ENCODE data around the gene SLC27A2. TPM values are rescaled to one million over a fixed set of nuclear protein-coding genes. Genes with fewer than 3 reads are reported as not detected.

SLC27A2 gene
- total RNA-seq, 1 donor from 2014 or later = 2.9 TPM

DNA sequence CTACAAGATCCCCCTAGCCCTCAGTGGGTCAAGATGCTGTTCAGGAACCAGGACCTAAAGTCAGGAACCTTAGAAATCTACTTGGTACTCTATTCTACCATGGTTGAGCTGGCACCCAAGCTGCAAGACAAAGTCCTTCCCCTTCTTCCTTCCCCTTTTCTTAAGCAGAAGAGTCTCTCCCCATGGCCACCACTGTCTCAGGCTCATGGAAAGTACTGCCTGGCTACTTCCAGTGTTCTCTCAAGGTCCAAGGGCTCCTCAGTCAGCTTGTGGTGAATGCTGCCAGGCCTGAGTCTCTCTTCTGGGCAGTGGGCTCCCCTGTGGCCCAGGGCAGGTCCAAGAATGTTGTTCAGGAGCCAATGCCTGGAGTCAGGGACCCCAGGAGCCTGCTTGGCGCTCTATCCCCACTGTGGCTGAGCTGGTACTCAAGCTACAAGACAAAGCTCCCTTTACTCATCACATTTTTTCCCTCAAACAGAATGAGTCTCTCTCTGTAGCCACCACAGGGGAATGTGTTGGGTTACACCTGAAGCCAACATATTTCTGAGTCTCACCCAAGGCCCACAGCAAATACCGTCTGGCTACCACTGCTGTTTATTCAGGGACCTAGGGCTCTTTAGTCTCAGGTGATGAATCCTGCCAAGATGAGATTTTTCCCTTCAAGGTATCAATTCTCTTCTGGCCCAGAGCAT lies 18.1 kb upstream of the SLC27A2 start:
- H3K4me1 ChIP-seq = no peaks in the 10 kb centered on the region
- DNase-seq (no peak), ATAC-seq (peak in 1 of 2 donors; percentile 51)
- H3K9me3 ChIP-seq = no peaks in the 10 kb centered on the region
- no peaks in the 10 kb centered on the region for H3K36me3 ChIP-seq
- no peak overlapping the region for H3K4me3 ChIP-seq
- TF ChIP-seq, protein P1, sequence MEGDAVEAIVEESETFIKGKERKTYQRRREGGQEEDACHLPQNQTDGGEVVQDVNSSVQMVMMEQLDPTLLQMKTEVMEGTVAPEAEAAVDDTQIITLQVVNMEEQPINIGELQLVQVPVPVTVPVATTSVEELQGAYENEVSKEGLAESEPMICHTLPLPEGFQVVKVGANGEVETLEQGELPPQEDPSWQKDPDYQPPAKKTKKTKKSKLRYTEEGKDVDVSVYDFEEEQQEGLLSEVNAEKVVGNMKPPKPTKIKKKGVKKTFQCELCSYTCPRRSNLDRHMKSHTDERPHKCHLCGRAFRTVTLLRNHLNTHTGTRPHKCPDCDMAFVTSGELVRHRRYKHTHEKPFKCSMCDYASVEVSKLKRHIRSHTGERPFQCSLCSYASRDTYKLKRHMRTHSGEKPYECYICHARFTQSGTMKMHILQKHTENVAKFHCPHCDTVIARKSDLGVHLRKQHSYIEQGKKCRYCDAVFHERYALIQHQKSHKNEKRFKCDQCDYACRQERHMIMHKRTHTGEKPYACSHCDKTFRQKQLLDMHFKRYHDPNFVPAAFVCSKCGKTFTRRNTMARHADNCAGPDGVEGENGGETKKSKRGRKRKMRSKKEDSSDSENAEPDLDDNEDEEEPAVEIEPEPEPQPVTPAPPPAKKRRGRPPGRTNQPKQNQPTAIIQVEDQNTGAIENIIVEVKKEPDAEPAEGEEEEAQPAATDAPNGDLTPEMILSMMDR (IDR thresholded peaks at IDR 0.05) = no peak
- intact Hi-C loops (cut with DNase I) = no loop called here
- no peaks in the 10 kb centered on the region for H3K27me3 ChIP-seq (ENCODE audit: low read depth)
- H3K27ac ChIP-seq = no peak overlapping the region

GRCh38 chr15:50164458-50164857 lies 17.5 kb upstream of the SLC27A2 start:
- peak in 1 of 2 donors; percentile 9 for ATAC-seq
- DNase-seq = no peak
- Histone ChIP-seq H3K9me3 (no peaks in the 10 kb centered on the region), H3K4me3 (no peak overlapping the region), H3K27ac (no peak overlapping the region), H3K27me3 (ENCODE audit: low read depth) (no peaks in the 10 kb centered on the region), H3K4me1 (no peaks in the 10 kb centered on the region), H3K36me3 (no peaks in the 10 kb centered on the region)
- intact Hi-C loops (cut with DNase I) = no loop called here
- TF ChIP-seq, protein P1 (IDR thresholded peaks at IDR 0.05) = no peak

DNA sequence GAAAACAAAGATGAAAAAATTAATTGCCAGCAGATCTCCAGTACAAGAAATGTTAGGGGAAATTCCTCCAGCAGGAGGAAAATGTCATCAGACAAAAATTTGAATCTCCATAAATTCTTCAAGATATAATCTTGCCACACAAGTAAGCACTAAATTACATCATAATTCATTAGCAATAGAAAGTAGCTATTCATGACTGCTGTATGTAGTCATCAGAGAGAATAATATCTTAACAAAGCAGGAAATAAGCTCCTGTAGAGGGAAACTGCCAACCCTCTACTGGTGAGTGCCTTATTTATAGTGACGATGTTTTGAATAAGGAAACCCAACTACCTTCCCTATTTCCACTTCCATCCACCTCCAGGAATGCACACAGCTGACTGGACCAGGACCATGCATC lies 15.8 kb upstream of the SLC27A2 start:
- no peak overlapping the region for H3K27ac ChIP-seq
- intact Hi-C loops (cut with DNase I) = no loop called here
- H3K9me3 ChIP-seq = no peaks in the 10 kb centered on the region
- TF ChIP-seq, protein P1 (IDR thresholded peaks at IDR 0.05) = no peak
- H3K4me3 ChIP-seq = no peak overlapping the region
- no peaks in the 10 kb centered on the region for H3K27me3 ChIP-seq (ENCODE audit: low read depth)
- no peaks in the 10 kb centered on the region for H3K36me3 ChIP-seq
- no peaks in the 10 kb centered on the region for H3K4me1 ChIP-seq
- ATAC-seq = no peak
- DNase-seq = no peak

DNA sequence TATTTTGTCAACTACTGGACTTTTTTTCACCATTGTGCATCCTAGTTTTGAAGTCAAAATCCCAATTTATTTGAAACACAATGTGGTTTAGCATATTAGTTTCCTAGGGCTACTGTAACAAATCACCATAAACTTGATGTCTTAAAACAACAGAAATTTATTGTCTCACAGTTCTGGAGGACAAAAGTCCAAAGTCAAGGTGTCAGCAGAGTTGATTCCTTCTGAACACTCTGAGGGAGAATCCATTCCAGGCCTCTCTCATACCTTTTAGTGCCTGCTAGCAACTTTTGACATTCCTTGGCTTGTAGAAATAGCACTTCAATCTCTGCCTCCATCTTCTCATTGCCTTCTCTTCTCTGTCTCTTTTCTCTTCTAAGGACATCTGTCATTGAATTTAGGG lies 14.9 kb upstream of the SLC27A2 start:
- no peaks in the 10 kb centered on the region for H3K27me3 ChIP-seq (ENCODE audit: low read depth)
- H3K27ac ChIP-seq = no peak overlapping the region
- DNase-seq (no peak), ATAC-seq (no peak)
- no peaks in the 10 kb centered on the region for H3K36me3 ChIP-seq
- H3K9me3 ChIP-seq = no peaks in the 10 kb centered on the region
- intact Hi-C loops (cut with DNase I) = no loop called here
- TF ChIP-seq, protein P1 (IDR thresholded peaks at IDR 0.05) = no peak
- H3K4me1 ChIP-seq = no peaks in the 10 kb centered on the region
- H3K4me3 ChIP-seq = no peak overlapping the region

- TF ChIP-seq, protein P1 (IDR thresholded peaks at IDR 0.05) = no peak
- ATAC-seq = no peak
- no peak overlapping the region for H3K4me3 ChIP-seq
Measured at GRCh38 chr15:50168379-50168778, 13.6 kb upstream of the SLC27A2 start.

More at GRCh38 chr15:50168379-50168778, 13.6 kb upstream of the SLC27A2 start:
- Histone ChIP-seq H3K36me3 (no peaks in the 10 kb centered on the region), H3K27me3 (ENCODE audit: low read depth) (no peaks in the 10 kb centered on the region), H3K27ac (no peak overlapping the region), H3K9me3 (no peaks in the 10 kb centered on the region), H3K4me1 (no peaks in the 10 kb centered on the region)
- intact Hi-C loops (cut with DNase I) = no loop called here
- no peak for DNase-seq
